C4-2B (cell line): ENCODE measurements around the gene L3MBTL4.

Experiments used
- ZFX ChIP-seq: fragments of 450-650 bp; IDR thresholded peaks from 2 replicates; pipeline ENCODE4 v1.6.1; 2017
- TF ChIP-seq, protein P1 (sequence below): fragments of 450-650 bp; conservative IDR thresholded peaks from 2 replicates; pipeline ENCODE4 v1.5.1; 2017; ENCODE audit warnings: mild to moderate bottlenecking

GRCh38 chr18:6261938-6262337, 152.8 kb downstream of the L3MBTL4 start:
- TF ChIP-seq, protein P1, sequence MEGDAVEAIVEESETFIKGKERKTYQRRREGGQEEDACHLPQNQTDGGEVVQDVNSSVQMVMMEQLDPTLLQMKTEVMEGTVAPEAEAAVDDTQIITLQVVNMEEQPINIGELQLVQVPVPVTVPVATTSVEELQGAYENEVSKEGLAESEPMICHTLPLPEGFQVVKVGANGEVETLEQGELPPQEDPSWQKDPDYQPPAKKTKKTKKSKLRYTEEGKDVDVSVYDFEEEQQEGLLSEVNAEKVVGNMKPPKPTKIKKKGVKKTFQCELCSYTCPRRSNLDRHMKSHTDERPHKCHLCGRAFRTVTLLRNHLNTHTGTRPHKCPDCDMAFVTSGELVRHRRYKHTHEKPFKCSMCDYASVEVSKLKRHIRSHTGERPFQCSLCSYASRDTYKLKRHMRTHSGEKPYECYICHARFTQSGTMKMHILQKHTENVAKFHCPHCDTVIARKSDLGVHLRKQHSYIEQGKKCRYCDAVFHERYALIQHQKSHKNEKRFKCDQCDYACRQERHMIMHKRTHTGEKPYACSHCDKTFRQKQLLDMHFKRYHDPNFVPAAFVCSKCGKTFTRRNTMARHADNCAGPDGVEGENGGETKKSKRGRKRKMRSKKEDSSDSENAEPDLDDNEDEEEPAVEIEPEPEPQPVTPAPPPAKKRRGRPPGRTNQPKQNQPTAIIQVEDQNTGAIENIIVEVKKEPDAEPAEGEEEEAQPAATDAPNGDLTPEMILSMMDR = no peak
- TF ChIP-seq ZFX = no peak
